Naive B cell (primary cell): ENCODE results near the gene MYH11. TPM values are rescaled to one million over a fixed set of nuclear protein-coding genes. Genes with fewer than 3 reads are reported as not detected.

Source experiments
- ATAC-seq, 2 donors: fragments of 150-1000 bp; cut with Tn5 transposase; 2 replicates each; pipeline ENCODE4 v1.10.0; 2021; ENCODE audit warnings: low read depth in 2 of 2, mild to moderate bottlenecking in 2 of 2, moderate library complexity in 2 of 2
- DNase-seq: peaks from one replicate; pipeline ENCODE4 v3.0.0; 2022
- H3K27ac Mint-ChIP-seq, 6 donors: one replicate each; pipeline ENCODE4 v1.8.0; 2020 to 2022; ENCODE audit warnings: mild to moderate bottlenecking in 6 of 6, mixed read lengths in 6 of 6, moderate library complexity in 5 of 6, inconsistent platforms in 2 of 6
- H3K27me3 Mint-ChIP-seq, 3 donors: one replicate each; pipeline ENCODE4 v1.8.0; 2021 to 2022; ENCODE audit warnings: mixed read lengths in 3 of 3, mild to moderate bottlenecking in 1 of 3
- H3K36me3 Mint-ChIP-seq, 2 donors: one replicate each; pipeline ENCODE4 v1.8.0; 2020 to 2022; ENCODE audit warnings: mixed read lengths in 2 of 2, inconsistent platforms in 1 of 2, mild to moderate bottlenecking in 1 of 2
- H3K4me1 Mint-ChIP-seq, 3 donors: one replicate each; pipeline ENCODE4 v1.8.0; 2020 to 2022; ENCODE audit warnings: mixed read lengths in 3 of 3, inconsistent platforms in 1 of 3, mild to moderate bottlenecking in 1 of 3, moderate library complexity in 1 of 3
- H3K4me3 Mint-ChIP-seq, 8 donors: one replicate each; pipeline ENCODE4 v1.8.0; 2020 to 2022; ENCODE audit warnings: mild to moderate bottlenecking in 8 of 8, mixed read lengths in 8 of 8, moderate library complexity in 8 of 8, inconsistent platforms in 2 of 8
- H3K9me3 Mint-ChIP-seq, 7 donors: one replicate each; pipeline ENCODE4 v1.8.0; 2020 to 2022; ENCODE audit warnings: mixed read lengths in 7 of 7, mild to moderate bottlenecking in 5 of 7, inconsistent platforms in 2 of 7, moderate library complexity in 1 of 7
- polyA plus RNA-seq, 6 donors: library from polyadenylated mRNA; unstranded; fragments of 300-500 nt; fragmentation: Illumina TruSeq; gene quantifications; one replicate each; pipeline ENCODE4 v1.2.3, GENCODE V29; 2021; ENCODE audit warnings: low read depth in 6 of 6

Gene MYH11
- polyA plus RNA-seq, 6 donors from 2014 or later, result 0.22 to 3.2 (median 0.49) TPM

DNA sequence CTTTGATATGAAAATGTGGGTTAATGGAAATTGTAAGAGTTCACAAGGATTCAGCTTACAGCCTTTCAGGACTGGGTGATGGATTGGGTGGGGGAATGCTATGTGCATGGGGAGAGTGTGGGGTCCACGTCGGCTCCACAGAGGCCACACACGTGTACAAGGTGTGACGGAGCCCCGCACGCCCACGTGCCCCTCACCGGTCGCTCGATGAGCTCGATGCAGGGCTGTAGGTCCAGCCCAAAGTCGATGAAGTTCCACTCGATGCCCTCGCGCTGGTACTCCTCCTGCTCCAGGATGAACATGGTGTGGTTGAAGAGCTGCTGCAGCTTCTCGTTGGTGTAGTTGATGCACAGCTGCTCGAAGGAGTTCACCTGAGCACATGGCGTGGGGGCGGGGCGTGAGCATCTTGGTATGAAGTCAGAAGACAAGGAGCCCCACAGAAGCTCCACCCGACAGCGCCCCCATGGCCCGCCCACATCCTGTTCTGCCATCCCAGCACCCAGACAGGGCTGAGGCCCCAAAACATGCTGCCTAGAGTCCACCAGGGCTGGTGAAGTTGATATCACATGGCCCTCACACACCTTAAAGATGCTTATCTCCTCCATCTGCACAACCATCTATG is 99.1 kb downstream of the MYH11 start:
- no peak for ATAC-seq
- H3K27me3 Mint-ChIP-seq, result peaks cover 14 to 20% (median 16%) of the 10 kb centered on the region in 3 donors
- H3K36me3 Mint-ChIP-seq, result no peaks in the 10 kb centered on the region
- peaks cover 0 to 3% (median 0%) of the 10 kb centered on the region in 7 donors for H3K9me3 Mint-ChIP-seq
- H3K4me1 Mint-ChIP-seq, result peaks cover 0 to 4% (median 0%) of the 10 kb centered on the region in 3 donors
- DNase-seq, result no peak
- no peak overlapping the region for H3K27ac Mint-ChIP-seq
- no peak overlapping the region for H3K4me3 Mint-ChIP-seq

DNA sequence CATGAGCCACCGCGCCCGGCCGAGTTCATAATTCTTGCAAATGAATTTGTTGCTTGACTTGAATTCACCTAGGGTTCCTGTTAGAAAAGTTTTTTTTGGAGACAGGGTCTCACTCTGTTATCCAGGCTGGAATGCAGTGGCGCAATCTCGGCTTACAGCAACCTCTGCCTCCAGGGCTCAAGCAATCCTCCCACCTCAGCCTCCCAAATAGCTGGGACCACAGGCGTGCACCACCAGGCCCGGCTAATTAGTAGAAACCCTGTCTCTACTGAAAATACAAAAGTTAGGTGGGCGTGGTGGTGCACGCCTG is 99.8 kb downstream of the MYH11 start:
- Mint-ChIP-seq H3K27ac (no peak overlapping the region), H3K4me1 (peaks cover 0 to 4% (median 0%) of the 10 kb centered on the region in 3 donors)

DNA sequence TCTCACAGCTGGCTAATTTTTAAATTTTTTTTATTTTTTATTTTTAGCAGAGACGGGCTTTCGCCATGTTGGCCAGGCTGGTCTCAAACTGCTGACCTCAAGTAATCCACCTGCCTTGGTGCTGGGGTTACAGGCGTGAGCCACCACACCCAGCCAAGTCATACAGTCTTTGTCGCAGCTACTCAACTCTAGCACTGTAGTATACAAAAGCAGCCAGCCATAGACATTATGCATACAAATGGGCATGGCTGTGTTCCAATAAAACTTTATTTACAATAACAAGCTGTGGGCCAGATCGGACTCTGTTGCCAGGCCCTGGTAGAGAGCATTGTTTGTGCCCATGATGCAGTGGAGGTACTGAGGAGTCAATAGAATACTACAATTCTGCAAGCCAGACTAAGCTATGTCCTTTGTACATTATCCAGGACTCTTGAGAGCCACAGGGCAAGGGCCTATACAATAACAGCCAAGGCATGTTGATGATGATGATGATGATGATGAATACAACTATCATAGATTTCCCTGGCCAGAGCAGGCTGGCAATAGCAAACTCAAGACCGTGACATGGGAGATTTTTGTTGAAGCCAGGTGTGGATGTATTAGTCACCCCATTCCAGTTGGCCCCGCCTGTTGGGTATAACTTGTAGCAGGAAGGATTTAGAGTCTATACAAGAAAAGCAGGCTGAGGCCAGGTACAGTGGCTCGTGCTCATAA is 101.8 kb downstream of the MYH11 start:
- peaks cover 2 to 11% (median 4%) of the 10 kb centered on the region in 3 donors for H3K27me3 Mint-ChIP-seq
- peaks cover 0 to 3% (median 0%) of the 10 kb centered on the region in 7 donors for H3K9me3 Mint-ChIP-seq

More for the DNA sequence above, 99.8 kb downstream of the MYH11 start:
- Mint-ChIP-seq H3K27me3 (peaks cover 9 to 20% (median 11%) of the 10 kb centered on the region in 3 donors), H3K36me3 (no peaks in the 10 kb centered on the region), H3K4me3 (no peak overlapping the region), H3K9me3 (peaks cover 0 to 3% (median 0%) of the 10 kb centered on the region in 7 donors)
- ATAC-seq, result no peak
- DNase-seq, result no peak

DNA sequence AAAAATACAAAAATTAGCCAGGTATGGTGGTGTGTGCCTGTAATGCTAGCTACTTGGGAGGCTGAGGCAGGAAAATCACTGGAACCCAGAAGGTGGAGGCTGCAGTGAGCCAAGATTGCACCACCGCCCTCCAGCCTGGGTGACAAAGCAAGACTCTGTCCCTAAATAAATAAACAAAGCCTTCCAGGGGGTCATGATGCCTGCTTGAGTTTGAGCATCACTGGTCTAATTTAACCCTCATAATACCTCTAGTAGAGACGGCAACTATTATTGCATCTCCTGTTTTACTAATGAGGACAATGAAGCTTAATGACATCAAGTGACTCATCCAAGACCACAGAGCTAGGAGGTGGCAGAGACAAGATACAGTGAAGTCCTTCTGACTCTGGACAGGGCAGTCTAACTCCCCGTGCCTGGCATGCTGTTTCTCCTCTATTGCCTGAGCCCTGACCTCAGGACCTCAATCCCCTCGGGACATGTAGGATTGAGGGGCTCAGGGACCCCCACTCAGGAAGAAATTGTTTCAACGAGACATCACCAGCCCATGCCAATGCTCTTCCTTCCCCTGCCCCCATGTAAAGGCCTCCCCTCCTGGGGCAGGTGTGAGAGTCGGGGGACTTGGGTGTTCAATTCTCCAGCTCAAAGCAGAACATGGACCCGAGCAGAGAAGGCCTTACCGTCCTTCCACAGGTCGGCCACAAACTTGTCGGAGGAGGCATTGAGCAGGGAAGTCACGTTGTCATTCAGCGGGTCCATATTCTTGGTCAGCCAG is 103.9 kb downstream of the MYH11 start:
- H3K27ac Mint-ChIP-seq, result peak overlapping the region in 1 of 6 donors; percentile 22
- peaks cover 0 to 5% (median 0%) of the 10 kb centered on the region in 3 donors for H3K27me3 Mint-ChIP-seq
- ATAC-seq (no peak), DNase-seq (no peak)
- peaks cover 0 to 3% (median 0%) of the 10 kb centered on the region in 7 donors for H3K9me3 Mint-ChIP-seq
- peaks cover 0 to 18% of the 10 kb centered on the region in 2 donors for H3K36me3 Mint-ChIP-seq
- no peak overlapping the region for H3K4me3 Mint-ChIP-seq
- H3K4me1 Mint-ChIP-seq, result peaks cover 0 to 4% (median 4%) of the 10 kb centered on the region in 3 donors

More for the DNA sequence above, 101.8 kb downstream of the MYH11 start:
- Mint-ChIP-seq H3K4me1 (peaks cover 0 to 4% (median 0%) of the 10 kb centered on the region in 3 donors), H3K27ac (peak overlapping the region in 1 of 6 donors; percentile 2), H3K4me3 (peak overlapping the region in 1 of 8 donors; percentile 42), H3K36me3 (no peaks in the 10 kb centered on the region)
- DNase-seq (no peak), ATAC-seq (no peak)

DNA sequence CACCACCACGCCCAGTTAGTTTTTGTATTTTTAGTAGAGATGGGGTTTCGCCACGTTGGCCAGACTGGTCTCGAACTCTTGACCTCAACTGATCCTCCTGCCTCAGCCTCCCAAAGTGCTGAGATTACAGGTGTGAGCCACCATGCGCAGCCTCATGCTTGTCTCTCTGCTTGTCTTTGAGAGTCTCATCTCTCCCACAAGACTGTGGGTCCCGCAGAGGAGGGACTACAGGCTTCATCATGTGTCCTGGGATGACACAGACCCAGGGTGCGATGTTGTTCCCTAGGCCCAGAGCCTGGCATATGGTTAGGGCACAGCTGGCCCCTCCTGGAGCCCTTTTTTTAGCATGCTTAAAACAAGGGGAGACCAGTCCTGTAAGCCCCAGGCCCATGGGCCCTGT is 104.9 kb downstream of the MYH11 start:
- ATAC-seq, result no peak

DNA sequence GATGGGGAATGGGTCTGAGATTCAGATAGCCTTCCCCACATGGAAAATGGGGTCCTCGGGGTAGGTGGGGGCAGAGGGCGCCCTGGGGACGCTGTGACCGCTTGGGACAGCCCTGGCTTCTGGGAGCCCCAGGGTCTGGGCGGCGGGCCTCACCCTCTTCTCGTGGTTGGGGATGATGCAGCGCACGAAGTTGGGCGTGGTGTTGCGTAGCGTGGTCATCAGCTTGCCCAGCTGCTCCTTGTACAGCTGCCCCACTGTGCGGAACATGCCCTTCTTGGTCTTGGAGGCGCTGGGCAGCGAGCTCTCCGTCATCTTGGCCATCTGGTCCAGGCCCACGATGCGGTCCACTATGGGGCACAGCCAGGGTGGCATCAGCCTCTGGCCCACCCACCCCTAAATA is 106.8 kb downstream of the MYH11 start:
- ATAC-seq (no peak), DNase-seq (no peak)
- peaks cover 0 to 4% (median 3%) of the 10 kb centered on the region in 3 donors for H3K4me1 Mint-ChIP-seq
- peaks cover 0 to 18% of the 10 kb centered on the region in 2 donors for H3K36me3 Mint-ChIP-seq
- no peaks in the 10 kb centered on the region for H3K27me3 Mint-ChIP-seq
- H3K27ac Mint-ChIP-seq, result no peak overlapping the region
- no peaks in the 10 kb centered on the region for H3K9me3 Mint-ChIP-seq
- H3K4me3 Mint-ChIP-seq, result no peak overlapping the region

More for the DNA sequence above, 104.9 kb downstream of the MYH11 start:
- no peak for DNase-seq
- Mint-ChIP-seq H3K9me3 (peaks cover 0 to 3% (median 0%) of the 10 kb centered on the region in 7 donors), H3K4me3 (no peak overlapping the region), H3K36me3 (peaks cover 0 to 18% of the 10 kb centered on the region in 2 donors), H3K27ac (no peak overlapping the region), H3K27me3 (peaks cover 0 to 5% (median 0%) of the 10 kb centered on the region in 3 donors), H3K4me1 (peaks cover 0 to 4% (median 4%) of the 10 kb centered on the region in 3 donors)

DNA sequence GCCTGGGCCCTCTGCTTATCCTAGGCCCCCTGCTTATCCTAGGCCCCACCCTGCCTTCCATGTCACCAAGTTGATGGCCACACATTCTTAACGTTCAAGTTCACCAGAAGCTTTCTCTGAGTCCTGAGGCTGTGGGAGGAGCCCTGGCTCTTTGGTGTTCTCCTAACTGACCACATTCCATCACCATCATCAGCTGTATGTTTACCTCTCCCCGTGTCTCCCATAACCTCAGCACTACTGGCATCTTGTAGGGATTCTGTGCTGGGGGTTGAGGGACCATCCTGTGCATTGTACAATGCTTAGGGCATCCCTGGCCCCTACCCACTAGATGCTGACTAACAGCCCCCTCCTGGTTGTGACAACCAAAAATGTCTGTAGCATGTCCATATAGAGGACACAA is 107.5 kb downstream of the MYH11 start:
- Mint-ChIP-seq H3K27ac (peak overlapping the region in 2 of 6 donors; percentile 29 to 61), H3K9me3 (no peaks in the 10 kb centered on the region), H3K4me3 (no peak overlapping the region), H3K27me3 (no peaks in the 10 kb centered on the region), H3K36me3 (peaks cover 0 to 18% of the 10 kb centered on the region in 2 donors), H3K4me1 (peaks cover 0 to 5% (median 4%) of the 10 kb centered on the region in 3 donors)
- DNase-seq, result no peak
- ATAC-seq, result no peak

DNA sequence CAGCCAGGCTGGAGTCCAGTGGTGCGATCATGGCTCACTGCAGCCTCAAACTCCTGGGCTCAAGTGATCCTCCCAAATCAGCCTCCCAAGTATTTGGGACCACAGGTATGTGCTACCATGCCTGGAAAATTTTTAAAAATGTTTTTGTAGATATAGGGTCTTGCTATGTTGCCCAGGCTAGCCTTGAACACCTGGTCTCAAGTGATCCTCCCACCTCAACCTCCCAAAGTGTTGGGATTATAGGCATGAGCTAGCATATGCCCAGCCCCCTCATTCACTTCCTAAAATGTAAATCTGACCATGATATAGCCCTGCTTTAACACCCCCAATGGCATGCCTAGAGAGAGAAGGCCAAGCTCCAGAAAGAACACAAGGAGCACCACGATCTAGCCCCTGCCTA is 108.2 kb downstream of the MYH11 start:
- peaks cover 0 to 5% (median 4%) of the 10 kb centered on the region in 3 donors for H3K4me1 Mint-ChIP-seq
- ATAC-seq (no peak), DNase-seq (no peak)
- H3K27me3 Mint-ChIP-seq, result no peaks in the 10 kb centered on the region
- peaks cover 0 to 18% of the 10 kb centered on the region in 2 donors for H3K36me3 Mint-ChIP-seq
- peak overlapping the region in 1 of 8 donors; percentile 7 for H3K4me3 Mint-ChIP-seq
- H3K27ac Mint-ChIP-seq, result peak overlapping the region in 1 of 6 donors; percentile 56
- H3K9me3 Mint-ChIP-seq, result no peaks in the 10 kb centered on the region

DNA sequence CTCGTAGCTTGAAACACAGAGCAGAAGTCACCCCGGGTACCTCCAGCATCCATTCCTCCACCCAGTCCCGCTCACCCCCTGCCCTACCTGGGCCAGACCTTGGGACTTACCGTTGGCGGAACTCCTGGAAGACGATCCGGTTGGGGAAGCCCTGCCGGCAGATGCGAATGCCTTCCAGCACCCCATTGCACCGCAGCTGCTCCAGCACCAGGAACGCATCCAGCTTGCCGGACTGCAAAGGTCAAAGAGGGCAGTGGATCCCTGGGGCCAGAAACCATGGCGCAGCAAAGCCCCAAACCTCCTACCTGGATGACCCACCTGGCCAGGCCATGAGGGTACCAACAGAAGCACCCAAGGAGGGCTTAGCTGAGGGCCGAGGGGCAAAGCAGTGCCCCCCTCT is 108.9 kb downstream of the MYH11 start:
- Mint-ChIP-seq H3K27me3 (no peaks in the 10 kb centered on the region), H3K4me3 (no peak overlapping the region), H3K36me3 (peaks cover 0 to 18% of the 10 kb centered on the region in 2 donors), H3K4me1 (peaks cover 0 to 5% (median 4%) of the 10 kb centered on the region in 3 donors), H3K27ac (peak overlapping the region in 1 of 6 donors; percentile 43), H3K9me3 (no peaks in the 10 kb centered on the region)
- DNase-seq (no peak), ATAC-seq (no peak)

DNA sequence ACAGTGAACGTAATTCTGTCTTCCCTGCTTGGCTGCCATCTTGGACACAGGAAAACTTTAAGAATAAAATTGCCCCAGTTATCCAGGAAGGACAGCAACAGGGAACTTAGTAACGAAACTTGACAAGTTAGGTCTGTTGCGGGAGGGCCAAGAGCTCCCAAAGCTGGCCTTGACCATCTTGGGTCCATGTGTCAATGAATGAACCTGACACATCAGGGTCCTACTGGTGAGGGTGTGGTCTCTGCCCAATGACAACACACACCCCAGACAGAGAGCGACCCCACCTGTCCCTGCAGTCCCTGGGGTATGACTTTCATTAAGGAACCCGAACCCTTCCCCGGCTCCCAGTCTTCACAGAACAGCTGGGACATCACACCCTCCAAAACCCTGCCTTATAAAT is 110.5 kb downstream of the MYH11 start:
- peaks cover 0 to 26% of the 10 kb centered on the region in 2 donors for H3K36me3 Mint-ChIP-seq
- peaks cover 0 to 8% (median 5%) of the 10 kb centered on the region in 3 donors for H3K4me1 Mint-ChIP-seq
- DNase-seq (no peak), ATAC-seq (no peak)
- H3K4me3 Mint-ChIP-seq, result no peak overlapping the region
- H3K9me3 Mint-ChIP-seq, result peaks cover 0 to 3% (median 0%) of the 10 kb centered on the region in 7 donors
- no peaks in the 10 kb centered on the region for H3K27me3 Mint-ChIP-seq
- H3K27ac Mint-ChIP-seq, result peak overlapping the region in 1 of 6 donors; percentile 24

DNA sequence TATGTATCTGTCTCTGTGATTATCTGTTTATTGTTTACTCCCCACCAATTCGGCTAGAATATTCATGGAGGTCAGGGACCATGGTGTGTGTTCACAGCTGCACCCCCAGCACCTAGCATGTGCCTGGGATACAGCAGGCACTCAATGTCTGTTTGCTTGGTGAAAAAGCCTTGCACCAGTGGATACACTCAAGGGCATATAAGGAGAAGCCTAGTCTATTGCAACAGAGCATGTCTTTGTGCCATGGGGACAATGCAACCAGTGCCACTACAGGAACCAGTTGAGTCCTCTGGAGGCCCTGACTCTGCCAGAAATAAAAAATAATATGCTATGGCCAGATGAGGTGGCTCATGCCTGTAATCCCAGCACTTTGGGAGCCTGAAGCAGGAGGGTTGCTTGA is 113.2 kb downstream of the MYH11 start:
- Mint-ChIP-seq H3K4me3 (no peak overlapping the region), H3K27ac (peak overlapping the region in 1 of 6 donors; percentile 60), H3K36me3 (peaks cover 0 to 30% of the 10 kb centered on the region in 2 donors), H3K4me1 (peaks cover 0 to 5% (median 4%) of the 10 kb centered on the region in 3 donors), H3K27me3 (no peaks in the 10 kb centered on the region), H3K9me3 (peaks cover 0 to 3% (median 0%) of the 10 kb centered on the region in 7 donors)
- ATAC-seq, result no peak
- DNase-seq, result no peak

DNA sequence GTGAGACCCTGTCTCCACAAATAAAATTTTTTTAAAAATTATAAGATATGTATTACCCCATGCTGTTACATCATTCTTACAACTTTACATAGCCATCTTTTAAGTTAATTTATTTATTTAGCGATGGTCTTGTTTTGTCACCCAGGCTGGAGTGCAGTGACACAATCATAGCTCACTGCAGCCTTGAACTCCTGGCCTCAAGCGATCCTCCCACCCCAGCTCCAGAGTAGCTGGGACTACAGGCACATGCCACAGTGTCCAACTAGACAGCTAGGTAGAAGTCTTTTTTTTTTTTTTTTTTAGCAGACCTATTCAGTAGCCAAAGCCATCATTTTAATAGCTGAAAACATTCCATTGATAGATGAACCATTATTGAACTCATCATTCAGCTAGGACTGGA is 114.1 kb downstream of the MYH11 start:
- Mint-ChIP-seq H3K27me3 (no peaks in the 10 kb centered on the region), H3K27ac (no peak overlapping the region), H3K9me3 (peaks cover 0 to 3% (median 0%) of the 10 kb centered on the region in 7 donors), H3K4me1 (peaks cover 0 to 5% (median 4%) of the 10 kb centered on the region in 3 donors), H3K4me3 (no peak overlapping the region), H3K36me3 (peaks cover 0 to 24% of the 10 kb centered on the region in 2 donors)
- DNase-seq (no peak), ATAC-seq (no peak)

DNA sequence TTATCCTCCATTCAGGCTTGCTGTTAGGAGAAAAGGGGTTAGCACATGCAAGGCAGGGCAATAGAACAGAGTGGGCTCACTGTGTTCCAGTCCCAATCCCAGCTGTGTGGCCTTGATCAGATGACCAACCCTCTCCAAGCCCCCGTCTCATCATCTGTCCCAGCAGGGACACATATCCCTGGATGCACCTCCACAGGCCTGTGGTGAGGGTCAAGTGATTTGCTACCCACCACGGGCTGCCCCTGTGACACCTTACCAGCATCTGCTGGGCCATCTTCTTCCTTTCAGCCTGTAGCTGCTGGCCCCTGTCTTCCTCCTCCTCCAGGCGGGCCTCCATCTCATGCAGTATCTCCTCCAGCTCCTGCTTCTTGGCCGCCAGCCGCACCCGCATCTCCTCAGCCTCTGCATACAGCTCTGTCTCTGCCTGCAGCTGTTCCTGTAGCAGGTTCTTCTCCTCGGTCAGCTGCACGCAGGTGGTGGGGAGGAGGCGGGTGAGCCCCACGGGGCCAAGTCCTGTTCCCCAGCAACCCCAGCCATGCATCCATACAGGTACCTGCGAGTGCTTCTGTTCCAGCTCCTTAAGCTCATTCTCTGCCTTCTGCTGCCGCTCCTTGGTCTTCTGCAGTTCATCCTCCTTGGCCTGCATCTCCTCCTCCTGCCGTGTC is 115.5 kb downstream of the MYH11 start:
- peaks cover 0 to 3% (median 0%) of the 10 kb centered on the region in 7 donors for H3K9me3 Mint-ChIP-seq
- peaks cover 0 to 24% of the 10 kb centered on the region in 2 donors for H3K36me3 Mint-ChIP-seq
- peaks cover 0 to 5% (median 4%) of the 10 kb centered on the region in 3 donors for H3K4me1 Mint-ChIP-seq
- H3K4me3 Mint-ChIP-seq, result no peak overlapping the region
- ATAC-seq (no peak), DNase-seq (no peak)
- peak overlapping the region in 2 of 6 donors; percentile 37 to 74 for H3K27ac Mint-ChIP-seq
- no peaks in the 10 kb centered on the region for H3K27me3 Mint-ChIP-seq
